ENCODE data around the gene ZNF626.

- no peak for TF ChIP-seq CTCF (conservative IDR thresholded peaks at IDR 0.05)
- TF ChIP-seq ZFX (IDR thresholded peaks at IDR 0.05): no peak
Measured at GRCh38 chr19:20669263-20669662, 7.9 kb upstream of the ZNF626 start.
